A673 (cell line): ENCODE measurements around the gene MZB1.

ENCODE experiments used
- CTCF ChIP-seq: fragments of 300-800, 200-600 bp; sonication (generic); conservative IDR thresholded peaks from 2 replicates; pipeline ENCODE4 v1.5.1; 2017; ENCODE audit warnings: low read depth, mild to moderate bottlenecking, antibody characterized with exemption, low read length, moderate library complexity, mixed read lengths
- EZH2 ChIP-seq: fragments of 200-600 bp; sonication (generic); IDR thresholded peaks from 2 replicates; pipeline ENCODE4 v1.6.1; 2017; ENCODE audit warnings: borderline replicate concordance, low read depth, mild to moderate bottlenecking, mixed read lengths, antibody characterized with exemption, low read length; ENCODE audit not compliant: poor library complexity, severe bottlenecking

- TF ChIP-seq CTCF, result no peak
- TF ChIP-seq EZH2, result no peak
Observed at GRCh38 chr5:139419226-139420192, 29.8 kb upstream of the MZB1 start.
